ENCODE results near the gene PILRA. TPM values are rescaled to one million over a fixed set of nuclear protein-coding genes. Genes with fewer than 3 reads are reported as not detected.

Gene PILRA
- total and polyA plus RNA-seq, 2 donors (not counting 1 experiment from before 2014, with no cell fraction given), result 10.3 to 23.0 TPM

GRCh38 chr7:100449190-100449795 lies 76.0 kb downstream of the PILRA start:
- Histone ChIP-seq H3K9ac (ENCODE audit: low read length) (no peak overlapping the region), H4K20me1 (ENCODE audit: control insufficient read depth, insufficient read depth, low read length, poor library complexity, severe bottlenecking) (no peaks in the 10 kb centered on the region), H3K79me2 (ENCODE audit: control insufficient read depth, insufficient read depth, low read length) (no peaks in the 10 kb centered on the region), H3K27ac (ENCODE audit: low read length in 2 of 2) (no peak overlapping the region), H3K4me1 (ENCODE audit: control insufficient read depth in 2 of 2, insufficient read depth in 2 of 2, low read length in 2 of 2) (peaks cover 17 to 30% of the 10 kb centered on the region in 2 donors), H3K36me3 (replicated peaks in 1 of 2; ENCODE audit: control extremely low read depth in 1 of 2, control insufficient read depth in 1 of 2, extremely low read depth in 1 of 2, insufficient read depth in 2 of 2, low read length in 1 of 2) (no peaks in the 10 kb centered on the region), H3K27me3 (replicated peaks in 1 of 4; ENCODE audit: control extremely low read depth in 1 of 4, control insufficient read depth in 3 of 4, insufficient read depth in 4 of 4, low read length in 3 of 4) (no peaks in the 10 kb centered on the region), H3K9me3 (ENCODE audit: control extremely low read depth in 1 of 3, control insufficient read depth in 2 of 3, insufficient read depth in 1 of 3, low read length in 2 of 3) (no peaks in the 10 kb centered on the region), H2AFZ (ENCODE audit: insufficient read depth, low read depth, low read length, poor library complexity, severe bottlenecking) (no peak overlapping the region), H3K4me3 (ENCODE audit: control extremely low read depth in 1 of 5, extremely low read depth in 1 of 5, insufficient read depth in 1 of 5, low read depth in 2 of 5, low read length in 4 of 5) (no peak overlapping the region), H3K4me2 (replicated peaks; ENCODE audit: low read depth, low read length, poor library complexity, severe bottlenecking) (no peak overlapping the region)
- POLR2A ChIA-PET, result interaction anchor here (0.7 to 2.3 kb wide), 5 partner anchors 11 to 41 kb away, joined by 3 to 11 read pairs (median 7); partner anchors contain the start of genes PPP1R35 and ZCWPW1
- DNase-seq, result no peak
- TF ChIP-seq EZH2 (IDR thresholded peaks at IDR 0.05; ENCODE audit: borderline replicate concordance, insufficient read depth, low read depth, low read length, poor library complexity, severe bottlenecking) (no peak), CTCF (IDR thresholded peaks at IDR 0.05) (no peak)
- Mint-ChIP-seq H3K4me3 (no peak overlapping the region), H3K9me3 (ENCODE audit: insufficient read depth) (no peaks in the 10 kb centered on the region), H3K4me1 (peaks cover 19% of the 10 kb centered on the region), H3K27me3 (no peaks in the 10 kb centered on the region), H3K27ac (no peak overlapping the region)
- 91% methylated on average over 8 of the region's 13 CpGs for WGBS (ENCODE audit: insufficient coverage)
- intact Hi-C loops (cut with micrococcal nuclease), result no loop called here
- CTCF ChIA-PET, result interaction anchor here (0.7 to 2.5 kb wide), 9 partner anchors 11 to 317 kb away, joined by 3 to 13 read pairs (median 6); partner anchors contain the start of genes PILRB, POP7 and PPP1R35
- no peak for ATAC-seq (ENCODE audit: low read depth)

Small RNA genes lying within 50 kb of the gene (small RNA-seq; reads per million reads assigned to genes)
- not detected for gene RF00019 (ENCODE audit: insufficient read length, low read depth, low replicate concordance)

Other genes with a start within 250 kb of the PILRA start
- 4.5 TPM in 2 replicates for gene MBLAC1, start 246.5 kb upstream of the PILRA start, total RNA-seq
- 1.4 and 1.6 TPM in 2 replicates for gene MBLAC1, start 246.5 kb upstream of the PILRA start, polyA plus RNA-seq
- gene LAMTOR4, start 224.6 kb upstream of the PILRA start, total RNA-seq, result 214 TPM in 2 replicates
- gene LAMTOR4, start 224.6 kb upstream of the PILRA start, polyA plus RNA-seq, result 393 and 448 TPM in 2 replicates
- 71.2 and 75.8 TPM in 2 replicates for gene TRAPPC14, start 214.8 kb upstream of the PILRA start, total RNA-seq
- gene TRAPPC14, start 214.8 kb upstream of the PILRA start, polyA plus RNA-seq, result 55.3 and 64.8 TPM in 2 replicates
- gene GAL3ST4, start 204.9 kb upstream of the PILRA start, total RNA-seq, result 0.44 and 0.74 TPM in 2 replicates
- gene GAL3ST4, start 204.9 kb upstream of the PILRA start, polyA plus RNA-seq, result 1.1 and 3.0 TPM in 2 replicates
- gene GPC2, start 196.1 kb upstream of the PILRA start, total RNA-seq, result 4.1 and 6.1 TPM in 2 replicates
- 3.9 and 7.7 TPM in 2 replicates for gene GPC2, start 196.1 kb upstream of the PILRA start, polyA plus RNA-seq
- gene STAG3, start 195.6 kb upstream of the PILRA start, total RNA-seq, result 22.0 and 24.8 TPM in 2 replicates
- 10.8 and 33.4 TPM in 2 replicates for gene STAG3, start 195.6 kb upstream of the PILRA start, polyA plus RNA-seq
- gene PVRIG, start 153.5 kb upstream of the PILRA start, total RNA-seq, result 51.2 and 51.4 TPM in 2 replicates
- gene PVRIG, start 153.5 kb upstream of the PILRA start, polyA plus RNA-seq, result 6.7 and 16.2 TPM in 2 replicates
- gene SPDYE3, start 65.8 kb upstream of the PILRA start, total RNA-seq, result not detected in 2 replicates
- gene SPDYE3, start 65.8 kb upstream of the PILRA start, polyA plus RNA-seq, result not detected in 2 replicates
- 162 and 174 TPM in 2 replicates for gene PILRB, start 15.4 kb upstream of the PILRA start, total RNA-seq
- gene PILRB, start 15.4 kb upstream of the PILRA start, polyA plus RNA-seq, result 304 and 391 TPM in 2 replicates
- 22.7 and 28.0 TPM in 2 replicates for gene ZCWPW1, start 55.2 kb downstream of the PILRA start, total RNA-seq
- gene ZCWPW1, start 55.2 kb downstream of the PILRA start, polyA plus RNA-seq, result 11.3 and 16.5 TPM in 2 replicates
- 90.6 and 96.3 TPM in 2 replicates for gene MEPCE, start 56.3 kb downstream of the PILRA start, total RNA-seq
- gene MEPCE, start 56.3 kb downstream of the PILRA start, polyA plus RNA-seq, result 54.5 and 57.2 TPM in 2 replicates
- 55.2 and 60.5 TPM in 2 replicates for gene PPP1R35, start 63.0 kb downstream of the PILRA start, total RNA-seq
- gene PPP1R35, start 63.0 kb downstream of the PILRA start, polyA plus RNA-seq, result 65.0 and 104 TPM in 2 replicates
- 2.9 and 3.7 TPM in 2 replicates for gene SPACDR, start 90.8 kb downstream of the PILRA start, total RNA-seq
- gene SPACDR, start 90.8 kb downstream of the PILRA start, polyA plus RNA-seq, result 2.1 and 2.9 TPM in 2 replicates
- gene TSC22D4, start 105.7 kb downstream of the PILRA start, total RNA-seq, result 92.8 and 95.0 TPM in 2 replicates
- 55.5 and 80.2 TPM in 2 replicates for gene TSC22D4, start 105.7 kb downstream of the PILRA start, polyA plus RNA-seq
- not detected in 2 replicates for gene NYAP1, start 110.4 kb downstream of the PILRA start, total RNA-seq
- gene NYAP1, start 110.4 kb downstream of the PILRA start, polyA plus RNA-seq, result 0.06 TPM in 1 of 2 replicates, not detected in the other
- 11.0 and 11.6 TPM in 2 replicates for gene AGFG2, start 165.7 kb downstream of the PILRA start, total RNA-seq
- gene AGFG2, start 165.7 kb downstream of the PILRA start, polyA plus RNA-seq, result 5.6 and 11.0 TPM in 2 replicates
- gene SAP25, start 200.4 kb downstream of the PILRA start, total RNA-seq, result 46.3 and 51.7 TPM in 2 replicates
- 63.5 and 71.9 TPM in 2 replicates for gene SAP25, start 200.4 kb downstream of the PILRA start, polyA plus RNA-seq
- gene LRCH4, start 212.6 kb downstream of the PILRA start, total RNA-seq, result 288 and 289 TPM in 2 replicates
- 289 and 294 TPM in 2 replicates for gene LRCH4, start 212.6 kb downstream of the PILRA start, polyA plus RNA-seq
- 1.6 and 2.2 TPM in 2 replicates for gene FBXO24, start 212.8 kb downstream of the PILRA start, total RNA-seq
- 1.2 and 1.8 TPM in 2 replicates for gene FBXO24, start 212.8 kb downstream of the PILRA start, polyA plus RNA-seq
- gene PCOLCE, start 228.9 kb downstream of the PILRA start, total RNA-seq, result 14.3 and 17.5 TPM in 2 replicates
- gene PCOLCE, start 228.9 kb downstream of the PILRA start, polyA plus RNA-seq, result 4.9 and 5.3 TPM in 2 replicates
- gene MOSPD3, start 239.1 kb downstream of the PILRA start, total RNA-seq, result 17.3 and 18.8 TPM in 2 replicates
- 16.7 and 19.2 TPM in 2 replicates for gene MOSPD3, start 239.1 kb downstream of the PILRA start, polyA plus RNA-seq

Measured in B cell (primary cell).